GM18519 (cell line): ENCODE results near the gene ABAT.

Source experiments
- ATAC-seq: cut with Tn5 transposase; IDR thresholded peaks from one replicate; pipeline ENCODE4 v1.9.1; 2021; ENCODE audit warnings: mild to moderate bottlenecking, moderate library complexity; ENCODE audit not compliant: unreplicated experiment, low FRiP score

The ABAT gene

DNA sequence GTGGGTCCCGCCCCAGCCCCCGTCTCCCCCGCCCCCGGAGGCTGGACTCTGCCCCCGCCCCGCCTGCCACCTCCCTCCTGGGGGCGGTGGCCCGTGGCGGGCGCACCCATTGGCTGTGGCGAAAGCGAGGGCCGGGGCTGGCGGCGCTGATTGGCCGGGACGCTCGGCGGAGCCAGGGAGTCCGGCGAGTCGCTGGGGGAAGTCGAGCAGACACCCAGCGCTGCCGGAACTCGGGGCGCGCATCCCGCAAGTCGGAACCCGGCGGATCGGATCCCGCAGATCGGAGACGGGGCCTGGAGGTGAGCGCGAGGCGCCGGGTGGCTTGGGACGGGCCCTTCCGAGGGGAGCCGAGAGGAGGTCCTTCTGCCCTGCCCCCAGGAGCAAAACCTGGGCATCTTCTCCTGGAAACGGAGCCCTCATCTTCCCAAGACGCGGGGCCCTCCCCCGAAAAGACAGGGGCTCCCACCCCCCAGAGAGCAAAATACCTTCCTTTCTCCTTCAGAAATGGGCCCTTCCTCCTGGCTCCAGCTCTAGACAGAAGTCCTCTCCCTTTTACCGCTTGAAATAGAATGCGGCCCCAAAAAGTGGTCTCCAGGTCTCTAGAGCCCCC is at the start of gene ABAT:
TSS of gene ABAT (plus strand) at position 205 of the 610 bp plus-strand sequence. CDS start 61,123 bp downstream, outside the sequence.
- ATAC-seq, result peak; percentile 100

DNA sequence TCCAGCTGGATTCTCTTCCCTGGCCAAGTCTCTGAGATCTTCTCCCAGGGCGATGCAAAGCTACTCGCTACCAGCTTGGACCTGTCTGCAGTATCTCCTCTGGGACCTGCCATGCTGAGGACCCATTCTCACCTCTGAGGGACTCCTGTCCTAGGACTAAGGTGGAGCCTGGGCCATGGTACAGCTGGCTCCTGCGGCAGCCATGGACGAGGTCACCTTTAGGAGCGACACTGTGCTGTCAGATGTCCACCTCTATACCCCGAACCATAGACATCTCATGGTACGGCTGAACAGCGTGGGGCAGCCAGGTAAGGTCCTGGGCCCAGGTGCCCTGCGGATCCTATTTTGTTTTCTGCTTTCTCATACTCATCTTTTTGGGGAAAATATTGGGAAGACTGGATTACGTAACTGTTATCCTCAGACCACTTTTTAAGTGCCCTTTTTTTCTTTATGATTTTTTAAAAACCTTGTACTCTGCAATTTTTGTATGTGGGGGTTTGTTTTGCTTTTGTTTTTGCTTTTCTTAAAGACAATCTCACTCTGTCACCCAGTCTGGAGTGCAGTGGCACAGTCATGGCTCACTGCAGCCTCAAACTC is 48.8 kb upstream of the ABAT start:
- ATAC-seq, result no peak

DNA sequence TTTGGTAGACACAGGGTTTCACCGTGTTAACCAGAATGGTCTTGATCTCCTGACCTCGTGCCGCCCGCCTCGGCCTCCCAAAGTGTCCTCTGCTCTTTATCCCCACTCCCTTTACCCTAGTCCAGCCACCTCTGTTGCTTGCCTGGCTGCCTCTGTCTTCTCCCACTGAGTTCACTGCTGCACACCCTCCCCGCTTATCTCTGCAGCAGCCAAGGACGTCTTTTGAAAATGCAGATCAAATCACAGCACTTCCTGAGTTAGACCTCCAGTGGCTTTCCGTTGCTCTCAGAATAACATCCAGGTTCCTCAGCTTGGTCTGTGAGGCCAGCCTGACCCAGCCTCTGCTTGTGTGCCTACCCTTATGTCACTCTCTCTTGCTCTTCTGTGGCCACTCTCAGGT is 47.5 kb upstream of the ABAT start:
- no peak for ATAC-seq

- ATAC-seq, result no peak
Observed at GRCh38 chr16:8627456-8627855, 47.0 kb upstream of the ABAT start.

GRCh38 chr16:8628981-8629725 is 45.3 kb upstream of the ABAT start:
- ATAC-seq, result no peak

- ATAC-seq, result no peak
Observed at GRCh38 chr16:8630255-8630953, 44.0 kb upstream of the ABAT start.

- ATAC-seq, result no peak
Observed at GRCh38 chr16:8631373-8631772, 43.0 kb upstream of the ABAT start.

GRCh38 chr16:8631818-8632465 is 42.5 kb upstream of the ABAT start:
- no peak for ATAC-seq

GRCh38 chr16:8632675-8633182 is 41.7 kb upstream of the ABAT start:
- ATAC-seq, result no peak

DNA sequence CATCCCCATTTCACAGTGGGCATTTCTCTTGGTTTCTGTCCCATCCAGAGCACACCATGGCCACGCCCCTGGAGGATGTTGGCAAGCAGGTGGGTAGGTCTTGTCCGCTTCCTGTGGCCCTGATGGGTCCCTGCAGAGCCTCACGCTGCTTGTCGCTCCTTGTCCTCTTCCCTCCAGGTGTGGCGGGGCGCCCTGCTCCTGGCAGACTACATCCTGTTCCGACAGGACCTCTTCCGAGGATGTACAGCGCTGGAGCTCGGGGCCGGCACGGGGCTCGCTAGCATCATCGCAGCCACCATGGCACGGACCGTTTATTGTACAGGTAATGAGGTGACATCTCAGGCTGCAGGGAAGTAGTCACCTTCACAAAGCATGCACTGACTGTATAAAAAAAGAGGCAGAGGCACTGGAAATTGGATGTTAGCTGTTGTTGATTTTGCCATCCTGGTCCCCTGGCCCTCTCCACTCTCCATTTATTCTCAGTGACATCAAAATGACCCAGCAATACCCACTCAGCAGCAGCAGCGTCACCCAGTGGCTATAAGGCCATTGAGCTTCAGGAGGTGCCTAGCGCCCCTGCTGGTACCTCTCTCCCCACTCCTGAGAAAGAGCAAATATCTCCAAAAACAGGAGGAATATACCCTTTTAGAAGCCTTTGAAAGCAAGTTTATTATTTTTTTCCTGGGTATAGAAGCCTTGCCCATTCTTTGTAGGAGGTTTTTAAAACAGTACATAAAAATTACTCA is 39.3 kb upstream of the ABAT start:
- ATAC-seq, result no peak

DNA sequence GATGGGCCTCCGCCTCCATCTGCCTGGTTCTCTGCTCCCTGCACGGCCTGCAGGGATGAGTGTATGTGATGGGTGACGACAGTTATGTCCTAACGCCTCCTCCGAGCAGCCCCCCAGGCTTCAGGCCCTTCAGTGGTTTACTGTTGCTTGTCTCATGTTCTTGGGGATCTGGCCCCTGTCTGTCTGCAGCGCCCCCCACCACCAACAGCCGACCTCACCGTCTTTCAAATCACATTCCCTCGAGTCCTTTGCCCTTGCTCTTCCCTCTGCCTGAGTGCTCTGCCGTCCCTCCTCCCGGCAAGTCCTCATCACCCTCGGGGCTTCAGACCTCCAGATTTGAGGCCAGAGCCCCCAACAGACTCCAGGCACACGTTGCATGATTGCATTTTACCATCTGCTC is 34.7 kb upstream of the ABAT start:
- ATAC-seq, result no peak

GRCh38 chr16:8641671-8642070 is 32.7 kb upstream of the ABAT start:
- no peak for ATAC-seq

DNA sequence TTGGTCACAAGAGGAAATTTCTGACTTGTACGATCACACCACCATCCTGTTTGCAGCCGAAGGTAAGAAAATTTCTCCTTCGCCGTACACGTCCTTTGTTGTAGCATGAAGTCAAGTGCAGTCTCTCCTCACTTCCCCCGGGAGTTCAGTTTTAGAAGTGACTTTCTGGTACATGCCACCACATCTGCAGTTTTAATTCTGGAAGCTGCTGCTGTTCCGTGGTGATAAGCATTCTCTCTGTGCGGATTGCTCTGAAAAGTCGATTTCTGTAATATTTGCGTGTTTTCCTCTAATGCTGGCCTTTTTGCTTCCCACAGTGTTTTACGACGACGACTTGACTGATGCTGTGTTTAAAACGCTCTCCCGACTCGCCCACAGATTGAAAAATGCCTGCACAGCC is 32.3 kb upstream of the ABAT start:
- ATAC-seq, result no peak

- ATAC-seq, result no peak
Observed at GRCh38 chr16:8644211-8645140, 29.9 kb upstream of the ABAT start.

GRCh38 chr16:8645141-8645521 is 29.3 kb upstream of the ABAT start:
- ATAC-seq, result no peak

DNA sequence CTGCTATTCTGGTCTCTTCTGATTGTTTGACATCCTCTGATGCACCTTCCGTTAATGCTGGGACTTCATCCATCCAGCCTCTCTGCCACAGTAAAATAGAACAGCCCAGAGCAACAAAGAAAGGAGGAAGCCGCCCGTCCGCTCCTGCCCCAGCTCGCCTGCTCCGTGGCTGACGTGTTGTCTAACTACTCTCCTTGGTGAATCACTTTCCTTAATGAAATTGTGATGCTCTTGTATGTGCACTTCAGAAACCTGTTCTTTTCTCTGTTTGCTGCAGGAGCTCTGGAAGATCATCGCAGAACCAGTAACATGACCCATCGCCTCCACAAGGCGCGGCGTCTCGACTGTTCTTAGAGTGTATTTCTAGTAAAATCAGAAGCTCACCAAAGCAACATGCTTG is 28.6 kb upstream of the ABAT start:
- no peak for ATAC-seq

GRCh38 chr16:8646326-8647053 is 27.9 kb upstream of the ABAT start:
- no peak for ATAC-seq

DNA sequence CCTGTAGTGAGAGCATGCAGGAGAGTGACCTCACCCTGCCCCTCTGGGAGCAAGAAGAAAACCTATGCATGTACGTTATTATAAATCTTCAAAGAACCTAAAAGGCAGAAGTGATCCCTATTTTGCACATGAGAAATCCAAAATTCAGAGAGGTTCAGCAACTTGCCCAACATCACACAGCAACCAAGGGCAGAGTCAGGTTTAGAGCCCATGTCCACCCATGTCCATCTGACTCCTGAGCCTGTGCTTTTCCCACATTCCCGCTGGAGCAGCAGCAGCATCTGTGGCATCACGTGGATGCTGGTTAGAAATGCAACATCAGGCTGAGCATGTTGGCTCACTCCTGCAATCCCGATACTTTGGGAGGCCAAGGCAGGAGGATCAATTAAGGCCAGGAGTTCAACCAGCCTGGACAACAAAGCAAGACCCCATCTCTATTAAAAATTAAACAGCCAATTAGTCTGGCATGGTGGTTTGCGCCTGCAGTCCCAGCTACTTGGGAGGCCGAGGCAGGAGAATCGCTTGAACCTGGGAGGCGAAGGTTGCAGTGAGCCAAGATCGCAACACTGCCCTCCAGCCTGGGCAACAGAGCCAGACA is 26.6 kb upstream of the ABAT start:
- ATAC-seq, result no peak
